Stimulated activated CD8-positive, alpha-beta memory T cell treated with anti-CD3 and anti-CD28 coated beads, Interleukin-15, amount 100 ng/mL, for 48 hours (primary cell): Measurements from ENCODE around the gene SNX18.

Experiments used
- DNase-seq, 2 donors: peaks; one replicate each; pipeline ENCODE4 v3.0.0-alpha.2; 2020; ENCODE audit warnings: low read depth in 2 of 2

The SNX18 gene

GRCh38 chr5:54539001-54539400, 21.4 kb downstream of the SNX18 start:
- DNase-seq, result no peak

GRCh38 chr5:54540286-54540685, 22.7 kb downstream of the SNX18 start:
- DNase-seq, result no peak

- DNase-seq, result no peak
These were observed 24.5 kb downstream of the SNX18 start for GRCh38 chr5:54541823-54542783.

- DNase-seq, result no peak
These were observed 26.5 kb downstream of the SNX18 start for GRCh38 chr5:54544044-54544443.

- DNase-seq, result no peak
These were observed 28.2 kb downstream of the SNX18 start for GRCh38 chr5:54545796-54546195.

GRCh38 chr5:54547711-54548250, 30.2 kb downstream of the SNX18 start:
- DNase-seq, result no peak

GRCh38 chr5:54548565-54548964, 31.0 kb downstream of the SNX18 start:
- no peak for DNase-seq

- no peak for DNase-seq
These were observed 33.7 kb downstream of the SNX18 start for GRCh38 chr5:54551292-54551691.

- no peak for DNase-seq
These were observed 34.4 kb downstream of the SNX18 start for GRCh38 chr5:54551926-54552325.

GRCh38 chr5:54552446-54552845, 34.9 kb downstream of the SNX18 start:
- no peak for DNase-seq

GRCh38 chr5:54553659-54554207, 36.2 kb downstream of the SNX18 start:
- DNase-seq, result no peak

- no peak for DNase-seq
These were observed 38.6 kb downstream of the SNX18 start for GRCh38 chr5:54556141-54556540.

- no peak for DNase-seq
These were observed 40.8 kb downstream of the SNX18 start for GRCh38 chr5:54558362-54558761.

GRCh38 chr5:54561651-54562050, 44.1 kb downstream of the SNX18 start:
- no peak for DNase-seq

- no peak for DNase-seq
These were observed 45.7 kb downstream of the SNX18 start for GRCh38 chr5:54563083-54563761.

- DNase-seq, result no peak
These were observed 50.4 kb downstream of the SNX18 start for GRCh38 chr5:54567996-54568395.

- no peak for DNase-seq
These were observed 53.4 kb downstream of the SNX18 start for GRCh38 chr5:54570916-54571315.

- DNase-seq, result no peak
These were observed 53.9 kb downstream of the SNX18 start for GRCh38 chr5:54571462-54571861.

- no peak for DNase-seq
These were observed 56.4 kb downstream of the SNX18 start for GRCh38 chr5:54573812-54574489.

- no peak for DNase-seq
These were observed 60.0 kb downstream of the SNX18 start for GRCh38 chr5:54577528-54577927.

GRCh38 chr5:54577937-54578653, 60.5 kb downstream of the SNX18 start:
- DNase-seq, result no peak
